Measurements from ENCODE around the gene CEP128. TPM values are rescaled to one million over a fixed set of nuclear protein-coding genes. Genes with fewer than 3 reads are reported as not detected.

Gene CEP128
- total and polyA plus RNA-seq, 8 donors, result 1.1 to 240 (median 2.6) TPM

GRCh38 chr14:80751285-80751684 lies 190.3 kb downstream of the CEP128 start:
- H3K27ac ChIP-seq, result no peak overlapping the region
- H3K9me3 ChIP-seq, result no peaks in the 10 kb centered on the region
- H3K27me3 ChIP-seq, result no peaks in the 10 kb centered on the region
- H3K4me3 ChIP-seq, result no peak overlapping the region
- 82 to 100% (median 90%) methylated on average over 1 of the region's 1 CpG for WGBS, 5 donors
- peaks cover 0 to 9% (median 0%) of the 10 kb centered on the region in 4 donors for H3K36me3 ChIP-seq
- intact Hi-C loops (cut with DNase I; ENCODE audit: low total_unique reads), result no loop called here
- no peaks in the 10 kb centered on the region for H3K4me1 ChIP-seq
- no peak for DNase-seq
- TF ChIP-seq POLR2A (IDR thresholded peaks at IDR 0.05) (no peak), CTCF (IDR thresholded peaks at IDR 0.05) (no peak), EP300 (IDR thresholded peaks at IDR 0.05) (no peak), POLR2AphosphoS5 (IDR thresholded peaks at IDR 0.05) (no peak)

GRCh38 chr14:80726211-80726610 lies 215.3 kb downstream of the CEP128 start:
- H3K36me3 ChIP-seq, result no peaks in the 10 kb centered on the region
- WGBS, 5 donors, result 92 to 100% (median 98%) methylated on average over 1 of the region's 1 CpG
- no peaks in the 10 kb centered on the region for H3K4me1 ChIP-seq
- H3K4me3 ChIP-seq, result no peak overlapping the region
- TF ChIP-seq CTCF (IDR thresholded peaks at IDR 0.05) (no peak), POLR2AphosphoS5 (IDR thresholded peaks at IDR 0.05) (no peak), EP300 (IDR thresholded peaks at IDR 0.05) (no peak), POLR2A (IDR thresholded peaks at IDR 0.05) (no peak)
- no peak for DNase-seq
- no peak overlapping the region for H3K27ac ChIP-seq
- no peaks in the 10 kb centered on the region for H3K27me3 ChIP-seq
- H3K9me3 ChIP-seq, result no peaks in the 10 kb centered on the region
- intact Hi-C loops (cut with DNase I; ENCODE audit: low total_unique reads), result no loop called here

- H3K4me1 ChIP-seq, result no peaks in the 10 kb centered on the region
- TF ChIP-seq POLR2A (IDR thresholded peaks at IDR 0.05) (no peak), POLR2AphosphoS5 (IDR thresholded peaks at IDR 0.05) (no peak), EP300 (IDR thresholded peaks at IDR 0.05) (no peak), CTCF (IDR thresholded peaks at IDR 0.05) (no peak)
- whole genome bisulfite sequencing, 5 donors, result 85 to 95% (median 94%) methylated on average over 1 of the region's 1 CpG
- intact Hi-C loops (cut with DNase I; ENCODE audit: low total_unique reads), result no loop called here
- H3K27me3 ChIP-seq, result no peaks in the 10 kb centered on the region
- no peaks in the 10 kb centered on the region for H3K36me3 ChIP-seq
- no peaks in the 10 kb centered on the region for H3K9me3 ChIP-seq
- no peak overlapping the region for H3K27ac ChIP-seq
- H3K4me3 ChIP-seq, result no peak overlapping the region
- no peak for DNase-seq
These were observed 222.6 kb downstream of the CEP128 start for GRCh38 chr14:80718940-80719339.

- no peak overlapping the region for H3K27ac ChIP-seq
- no peaks in the 10 kb centered on the region for H3K9me3 ChIP-seq
- H3K4me1 ChIP-seq, result no peaks in the 10 kb centered on the region
- TF ChIP-seq POLR2A (IDR thresholded peaks at IDR 0.05), result no peak
- TF ChIP-seq CTCF (IDR thresholded peaks at IDR 0.05), result no peak
- no peak for TF ChIP-seq EP300 (IDR thresholded peaks at IDR 0.05)
- TF ChIP-seq POLR2AphosphoS5 (IDR thresholded peaks at IDR 0.05), result no peak
- no peak for DNase-seq
- H3K4me3 ChIP-seq, result no peak overlapping the region
- intact Hi-C loops (cut with DNase I; ENCODE audit: low total_unique reads), result no loop called here
- no peaks in the 10 kb centered on the region for H3K36me3 ChIP-seq
- no peaks in the 10 kb centered on the region for H3K27me3 ChIP-seq
- 62 to 89% (median 75%) methylated on average over 4 of the region's 4 CpGs for WGBS, 5 donors
These were observed 227.1 kb downstream of the CEP128 start for GRCh38 chr14:80714474-80714873.

Measured in stomach (tissue), 9 donors.